A549 treated with dexamethasone at 1 μM for 4 hours (cell line): ENCODE data around the gene CCL19. TPM values are rescaled to one million over a fixed set of nuclear protein-coding genes. Genes with fewer than 3 reads are reported as not detected.

Experiments
- total RNA-seq: library from RNA; stranded (reverse); fragments of 200-300 nt; extraction: Qiagen RNA extraction; gene quantifications from 5 replicates; pipeline ENCODE4 v1.2.3, GENCODE V29; 2022

The CCL19 gene
- not detected in 5 replicates for total RNA-seq

GRCh38 chr9:34690983-34691935 lies at the start of gene CCL19:
Gene CCL19, minus strand, starts transcription at chr9:34691276. Its CDS starts 137 bp downstream, at chr9:34691139.

GRCh38 chr9:34710023-34710422 lies 18.9 kb upstream of the CCL19 start, which contains the start of gene CCL21:
Gene CCL21, minus strand, starts transcription at chr9:34710136. Its CDS starts 70 bp downstream, at chr9:34710066.

GRCh38 chr9:34662526-34663302 lies 28.4 kb downstream of the CCL19 start, which contains the start of gene CCL27:
Gene CCL27, minus strand, starts transcription at chr9:34662657. Its CDS starts 24 bp downstream, at chr9:34662633.

GRCh38 chr9:34651876-34652601 lies 39.0 kb downstream of the CCL19 start, which contains the start of gene IL11RA:
Gene IL11RA, plus strand, starts transcription at chr9:34652185. Its CDS starts 3,033 bp downstream, at chr9:34655218.

GRCh38 chr9:34646211-34647083 lies 44.6 kb downstream of the CCL19 start, which contains the start of gene GALT:
Gene GALT, plus strand, starts transcription at chr9:34646675. Its CDS starts 30 bp downstream, at chr9:34646705.

Other genes with a start within 250 kb of the CCL19 start
- 13.7 to 18.5 TPM (median 16.5 TPM) in 5 replicates for gene FAM219A, start 232.7 kb downstream of the CCL19 start, total RNA-seq
- 0.19 to 0.64 TPM (median 0.32 TPM) in 5 replicates for gene DNAI1, start 232.5 kb downstream of the CCL19 start, total RNA-seq
- 1.3 to 2.4 TPM (median 1.8 TPM) in 5 replicates for gene ENHO, start 168.3 kb downstream of the CCL19 start, total RNA-seq
- gene CNTFR, start 101.6 kb downstream of the CCL19 start, total RNA-seq = 0.07 to 0.16 TPM (median 0.14 TPM) in 5 replicates
- gene RPP25L, start 79.2 kb downstream of the CCL19 start, total RNA-seq = 37.8 to 40.9 TPM (median 38.8 TPM) in 5 replicates
- 90.4 to 103 TPM (median 97.7 TPM) in 5 replicates for gene DCTN3, start 70.8 kb downstream of the CCL19 start, total RNA-seq
- 0.17 to 0.25 TPM (median 0.20 TPM) in 5 replicates for gene ARID3C, start 62.2 kb downstream of the CCL19 start, total RNA-seq
- 158 to 203 TPM (median 197 TPM) in 5 replicates for gene SIGMAR1, start 53.5 kb downstream of the CCL19 start, total RNA-seq
- 13.6 to 17.3 TPM (median 16.5 TPM) in 5 replicates for gene GALT, start 44.6 kb downstream of the CCL19 start, total RNA-seq
- gene IL11RA, start 39.1 kb downstream of the CCL19 start, total RNA-seq = 3.7 to 6.9 TPM (median 5.3 TPM) in 5 replicates
- 0.13 TPM in 2 of 5 replicates, not detected in the others for gene CCL27, start 28.6 kb downstream of the CCL19 start, total RNA-seq
- gene CCL21, start 18.9 kb upstream of the CCL19 start, total RNA-seq = not detected in 5 replicates